Mucosa of stomach (tissue), 1 donor: ENCODE data around the gene ATP10D.

Experiments used
- H3K27me3 ChIP-seq: one replicate; pipeline ENCODE4 v1.7.0; 2013; ENCODE audit warnings: mild to moderate bottlenecking, low read length; ENCODE audit not compliant: control insufficient read depth, insufficient read depth
- H3K36me3 ChIP-seq: one replicate; pipeline ENCODE4 v1.7.0; 2013; ENCODE audit warnings: low read length; ENCODE audit not compliant: control insufficient read depth, insufficient read depth
- H3K4me1 ChIP-seq: one replicate; pipeline ENCODE4 v1.7.0; 2013; ENCODE audit warnings: mild to moderate bottlenecking, low read length; ENCODE audit not compliant: control insufficient read depth, insufficient read depth
- H3K4me3 ChIP-seq: one replicate; pipeline ENCODE4 v1.7.0; 2013; ENCODE audit warnings: low read length
- H3K9ac ChIP-seq: one replicate; pipeline ENCODE4 v1.7.0; 2013; ENCODE audit warnings: mild to moderate bottlenecking, low read length, moderate library complexity
- H3K9me3 ChIP-seq: one replicate; pipeline ENCODE4 v1.7.0; 2013; ENCODE audit warnings: mild to moderate bottlenecking, low read length, moderate library complexity; ENCODE audit not compliant: control insufficient read depth
- donor health status: Pancreatic carcinoma.

ATP10D gene

DNA sequence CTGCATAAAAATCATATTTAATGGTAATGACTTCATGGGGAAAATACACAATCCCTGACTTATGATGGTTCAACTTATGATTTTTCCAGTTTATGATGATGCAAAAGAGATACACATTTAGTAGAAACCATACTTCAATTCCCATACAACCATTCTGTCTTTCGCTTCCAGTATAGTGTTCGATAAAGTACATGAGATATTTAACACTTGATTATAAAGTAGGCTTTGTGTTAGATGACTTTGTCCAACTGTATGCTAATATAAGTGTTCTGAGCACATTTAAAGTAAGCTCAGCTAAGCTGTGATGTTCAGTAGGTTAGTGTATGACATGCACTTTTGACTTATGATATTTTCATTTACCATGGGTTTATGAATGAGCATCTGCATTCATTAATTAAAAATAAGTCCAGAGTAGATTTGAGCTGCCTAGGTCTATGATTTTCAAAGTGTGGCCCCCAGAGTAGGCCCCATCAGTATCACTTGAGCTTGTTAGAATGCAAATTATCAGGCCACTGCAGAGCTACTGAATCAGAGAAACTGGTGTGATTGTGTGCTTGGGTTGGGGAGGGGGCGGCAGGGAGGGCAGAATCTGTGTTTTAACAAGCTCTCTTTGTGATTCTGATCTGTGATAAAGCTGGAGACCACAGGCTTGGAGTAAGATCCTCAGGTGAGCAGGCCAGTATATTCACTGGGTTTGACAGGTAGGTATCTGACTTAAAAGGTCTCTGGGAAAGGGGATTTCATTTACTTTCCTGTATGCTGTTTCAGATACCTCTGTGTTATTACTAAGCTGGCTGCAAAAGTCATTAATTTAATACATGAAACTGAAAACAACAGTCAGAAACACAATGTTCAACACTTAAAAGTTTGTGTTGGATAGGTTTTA lies 8.4 kb downstream of the ATP10D start:
- Histone ChIP-seq H3K27me3 (no peaks in the 10 kb centered on the region), H3K9me3 (no peaks in the 10 kb centered on the region), H3K4me3 (no peak overlapping the region), H3K36me3 (no peaks in the 10 kb centered on the region), H3K4me1 (no peaks in the 10 kb centered on the region), H3K9ac (no peak overlapping the region)

DNA sequence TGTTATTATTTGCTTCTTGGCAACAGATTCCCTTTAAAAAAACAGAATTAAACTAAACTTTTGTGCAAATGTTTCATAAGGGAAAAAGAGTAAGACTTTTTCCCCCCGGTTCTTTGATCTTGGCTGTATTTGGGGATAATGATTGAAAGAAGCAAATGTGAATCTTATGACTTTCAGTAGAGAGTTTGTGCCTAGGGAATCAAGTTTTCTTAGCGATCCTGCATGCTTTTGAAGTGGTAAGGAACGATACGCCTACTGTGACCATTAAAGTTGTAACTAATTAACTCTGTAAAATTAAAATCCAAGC lies 9.0 kb downstream of the ATP10D start:
- H3K27me3 ChIP-seq = no peaks in the 10 kb centered on the region
- H3K9ac ChIP-seq = no peak overlapping the region
- no peak overlapping the region for H3K4me3 ChIP-seq
- H3K9me3 ChIP-seq = no peaks in the 10 kb centered on the region
- no peaks in the 10 kb centered on the region for H3K4me1 ChIP-seq
- no peaks in the 10 kb centered on the region for H3K36me3 ChIP-seq

GRCh38 chr4:47498899-47499298 lies 13.8 kb downstream of the ATP10D start:
- no peaks in the 10 kb centered on the region for H3K36me3 ChIP-seq
- H3K4me3 ChIP-seq = no peak overlapping the region
- no peaks in the 10 kb centered on the region for H3K27me3 ChIP-seq

GRCh38 chr4:47499700-47500099 lies 14.6 kb downstream of the ATP10D start:
- no peaks in the 10 kb centered on the region for H3K9me3 ChIP-seq
- no peaks in the 10 kb centered on the region for H3K27me3 ChIP-seq
- H3K4me1 ChIP-seq = no peaks in the 10 kb centered on the region
- no peaks in the 10 kb centered on the region for H3K36me3 ChIP-seq
- no peak overlapping the region for H3K9ac ChIP-seq
- no peak overlapping the region for H3K4me3 ChIP-seq

More at GRCh38 chr4:47498899-47499298, 13.8 kb downstream of the ATP10D start:
- Histone ChIP-seq H3K9me3 (no peaks in the 10 kb centered on the region), H3K9ac (no peak overlapping the region), H3K4me1 (no peaks in the 10 kb centered on the region)

- Histone ChIP-seq H3K4me1 (no peaks in the 10 kb centered on the region), H3K36me3 (no peaks in the 10 kb centered on the region), H3K9me3 (no peaks in the 10 kb centered on the region), H3K27me3 (no peaks in the 10 kb centered on the region), H3K9ac (no peak overlapping the region), H3K4me3 (no peak overlapping the region)
Measured at GRCh38 chr4:47500776-47501175, 15.7 kb downstream of the ATP10D start.

DNA sequence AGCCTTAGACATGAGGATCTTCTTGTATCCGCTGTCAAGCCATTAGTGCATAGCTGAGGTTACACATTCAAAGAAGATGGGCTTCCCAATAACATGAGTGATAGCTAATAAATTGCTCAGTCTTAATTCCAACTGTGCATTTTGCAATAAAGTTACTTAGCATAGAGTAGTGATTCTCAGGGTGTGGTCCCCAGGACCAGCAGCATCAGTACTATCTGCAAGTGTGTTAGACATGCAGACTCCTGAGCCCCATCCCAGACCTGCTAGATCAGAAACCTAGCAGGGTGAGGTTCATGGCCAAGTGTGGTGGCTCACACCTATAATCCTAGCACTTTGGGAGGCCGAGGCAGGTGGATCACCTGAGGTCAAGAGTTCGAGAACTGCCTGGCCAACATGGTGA lies 20.1 kb downstream of the ATP10D start:
- Histone ChIP-seq H3K9me3 (no peaks in the 10 kb centered on the region), H3K36me3 (no peaks in the 10 kb centered on the region), H3K4me3 (no peak overlapping the region), H3K9ac (no peak overlapping the region), H3K4me1 (peaks cover 2% of the 10 kb centered on the region), H3K27me3 (no peaks in the 10 kb centered on the region)

GRCh38 chr4:47505666-47506065 lies 20.6 kb downstream of the ATP10D start:
- no peaks in the 10 kb centered on the region for H3K9me3 ChIP-seq
- H3K36me3 ChIP-seq = no peaks in the 10 kb centered on the region
- H3K9ac ChIP-seq = no peak overlapping the region
- H3K27me3 ChIP-seq = no peaks in the 10 kb centered on the region
- H3K4me1 ChIP-seq = peaks cover 7% of the 10 kb centered on the region
- no peak overlapping the region for H3K4me3 ChIP-seq

- Histone ChIP-seq H3K9ac (no peak overlapping the region), H3K9me3 (no peaks in the 10 kb centered on the region), H3K36me3 (peaks cover 11% of the 10 kb centered on the region), H3K4me3 (no peak overlapping the region), H3K27me3 (no peaks in the 10 kb centered on the region), H3K4me1 (peaks cover 15% of the 10 kb centered on the region)
Measured at GRCh38 chr4:47510506-47511143, 25.6 kb downstream of the ATP10D start.

- peaks cover 15% of the 10 kb centered on the region for H3K4me1 ChIP-seq
- H3K36me3 ChIP-seq = peaks cover 11% of the 10 kb centered on the region
- H3K27me3 ChIP-seq = no peaks in the 10 kb centered on the region
Measured at GRCh38 chr4:47513461-47513860, 28.4 kb downstream of the ATP10D start.

GRCh38 chr4:47519239-47519883 lies 34.3 kb downstream of the ATP10D start:
- H3K4me3 ChIP-seq = no peak overlapping the region
- no peaks in the 10 kb centered on the region for H3K4me1 ChIP-seq
- no peaks in the 10 kb centered on the region for H3K27me3 ChIP-seq
- H3K9ac ChIP-seq = no peak overlapping the region
- H3K36me3 ChIP-seq = no peaks in the 10 kb centered on the region
- H3K9me3 ChIP-seq = no peaks in the 10 kb centered on the region

More at GRCh38 chr4:47513461-47513860, 28.4 kb downstream of the ATP10D start:
- Histone ChIP-seq H3K9me3 (no peaks in the 10 kb centered on the region), H3K4me3 (no peak overlapping the region), H3K9ac (no peak overlapping the region)

DNA sequence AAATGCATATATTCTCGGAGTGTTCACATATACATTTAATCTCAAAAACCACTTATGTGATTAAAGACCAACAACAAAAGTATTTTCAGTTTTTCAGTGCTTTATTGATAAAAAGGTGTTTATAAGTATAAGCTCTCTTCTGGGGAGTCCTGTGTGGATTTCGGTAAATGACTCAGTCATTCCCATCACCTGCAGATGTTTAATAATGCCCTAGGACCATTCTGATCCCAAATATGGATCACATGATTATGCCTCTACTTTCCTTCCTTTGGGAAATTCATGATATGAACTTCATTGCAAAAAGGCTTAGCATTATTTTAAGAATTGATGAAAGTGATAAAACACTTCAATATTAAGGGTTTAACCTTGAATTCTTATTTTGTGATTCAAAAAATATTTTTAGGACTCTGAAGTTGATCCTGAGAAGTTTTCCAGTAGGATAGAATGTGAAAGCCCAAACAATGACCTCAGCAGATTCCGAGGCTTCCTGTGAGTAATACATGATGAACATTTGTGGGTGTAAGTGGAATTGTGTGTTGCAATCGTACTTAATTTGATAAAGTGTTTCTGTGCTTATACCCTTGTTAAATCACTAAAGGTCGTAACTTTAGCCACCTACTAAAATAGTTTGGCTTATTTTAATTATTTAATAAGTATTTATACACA lies 40.2 kb downstream of the ATP10D start:
- no peaks in the 10 kb centered on the region for H3K36me3 ChIP-seq

GRCh38 chr4:47526281-47526680 lies 41.2 kb downstream of the ATP10D start:
- no peak overlapping the region for H3K4me3 ChIP-seq
- H3K36me3 ChIP-seq = no peaks in the 10 kb centered on the region
- H3K4me1 ChIP-seq = no peaks in the 10 kb centered on the region
- H3K9ac ChIP-seq = no peak overlapping the region
- no peaks in the 10 kb centered on the region for H3K9me3 ChIP-seq
- no peaks in the 10 kb centered on the region for H3K27me3 ChIP-seq

More for the DNA sequence above, 40.2 kb downstream of the ATP10D start:
- Histone ChIP-seq H3K9me3 (no peaks in the 10 kb centered on the region), H3K4me3 (no peak overlapping the region), H3K4me1 (no peaks in the 10 kb centered on the region), H3K9ac (no peak overlapping the region), H3K27me3 (no peaks in the 10 kb centered on the region)
